Loucy (cell line): Measurements from ENCODE around the gene GCH1.

Experiments used
- EZH2phosphoT487 ChIP-seq: fragments of 200-600 bp; IDR thresholded peaks from 2 replicates; pipeline ENCODE4 v1.6.1; 2018; ENCODE audit warnings: antibody characterized with exemption, mild to moderate bottlenecking, moderate library complexity, borderline replicate concordance
- TF ChIP-seq, protein P1 (sequence below): fragments of 200-600 bp; sonication (generic); conservative IDR thresholded peaks from 2 replicates; pipeline ENCODE4 v1.5.1; 2014; ENCODE audit warnings: mild to moderate bottlenecking, antibody characterized with exemption, low read length

DNA sequence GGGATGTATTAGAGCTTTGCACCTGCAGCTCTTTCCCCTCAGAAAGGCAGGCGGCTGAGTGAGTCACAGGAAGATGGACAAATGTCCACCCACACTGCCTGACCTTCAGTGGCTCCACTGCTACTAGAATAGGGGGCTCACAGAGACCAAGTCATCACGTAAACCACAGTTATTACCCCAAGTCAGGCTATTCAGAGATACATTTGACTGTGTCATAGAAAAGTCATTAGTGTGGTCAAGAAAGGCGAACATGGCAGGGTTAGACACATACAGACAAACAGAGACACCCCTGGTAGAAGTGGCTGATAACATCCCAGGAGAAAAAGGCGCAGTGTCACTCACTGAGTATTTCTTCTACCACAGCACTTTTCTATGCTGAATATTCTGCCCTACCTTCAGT is 36.0 kb downstream of the GCH1 start:
- TF ChIP-seq, protein P1, sequence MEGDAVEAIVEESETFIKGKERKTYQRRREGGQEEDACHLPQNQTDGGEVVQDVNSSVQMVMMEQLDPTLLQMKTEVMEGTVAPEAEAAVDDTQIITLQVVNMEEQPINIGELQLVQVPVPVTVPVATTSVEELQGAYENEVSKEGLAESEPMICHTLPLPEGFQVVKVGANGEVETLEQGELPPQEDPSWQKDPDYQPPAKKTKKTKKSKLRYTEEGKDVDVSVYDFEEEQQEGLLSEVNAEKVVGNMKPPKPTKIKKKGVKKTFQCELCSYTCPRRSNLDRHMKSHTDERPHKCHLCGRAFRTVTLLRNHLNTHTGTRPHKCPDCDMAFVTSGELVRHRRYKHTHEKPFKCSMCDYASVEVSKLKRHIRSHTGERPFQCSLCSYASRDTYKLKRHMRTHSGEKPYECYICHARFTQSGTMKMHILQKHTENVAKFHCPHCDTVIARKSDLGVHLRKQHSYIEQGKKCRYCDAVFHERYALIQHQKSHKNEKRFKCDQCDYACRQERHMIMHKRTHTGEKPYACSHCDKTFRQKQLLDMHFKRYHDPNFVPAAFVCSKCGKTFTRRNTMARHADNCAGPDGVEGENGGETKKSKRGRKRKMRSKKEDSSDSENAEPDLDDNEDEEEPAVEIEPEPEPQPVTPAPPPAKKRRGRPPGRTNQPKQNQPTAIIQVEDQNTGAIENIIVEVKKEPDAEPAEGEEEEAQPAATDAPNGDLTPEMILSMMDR = no peak
- no peak for TF ChIP-seq EZH2phosphoT487
